Natural killer cell (primary cell): ENCODE measurements around the gene DISP2. TPM values are rescaled to one million over a fixed set of nuclear protein-coding genes. Genes with fewer than 3 reads are reported as not detected.

ENCODE experiments used
- ATAC-seq, 3 donors: fragments of 150-1000 bp in 2 of 3; fragments of 200-7000 bp in 1 of 3; cut with Tn5 transposase; 1 replicate in 1 of 3; 2 replicates in 2 of 3; pipeline ENCODE4 v1.10.0; 2021; ENCODE audit warnings: mild to moderate bottlenecking in 2 of 3, moderate library complexity in 2 of 3
- DNase-seq, 2 donors: peaks; one replicate each; pipeline versions ENCODE4 v3.0.0 to v3.0.0-alpha.2; 2013 to 2021; ENCODE audit warnings: mixed read lengths in 1 of 2
- H3K27ac ChIP-seq: one replicate; pipeline ENCODE4 v1.5.1; 2013; ENCODE audit warnings: mild to moderate bottlenecking, low read length
- H3K27me3 ChIP-seq: one replicate; pipeline ENCODE4 v1.6.1; 2013; ENCODE audit warnings: low read length; ENCODE audit not compliant: control insufficient read depth, insufficient read depth
- H3K36me3 ChIP-seq: one replicate; pipeline ENCODE4 v1.6.1; 2013; ENCODE audit warnings: low read length; ENCODE audit not compliant: control insufficient read depth, insufficient read depth
- H3K4me1 ChIP-seq: one replicate; pipeline ENCODE4 v1.6.1; 2013; ENCODE audit warnings: low read length; ENCODE audit not compliant: control insufficient read depth, insufficient read depth
- H3K4me3 ChIP-seq: one replicate; pipeline ENCODE4 v1.5.1; 2013; ENCODE audit warnings: low read length
- H3K9me3 ChIP-seq: one replicate; pipeline ENCODE4 v1.6.1; 2013; ENCODE audit warnings: low read length; ENCODE audit not compliant: control insufficient read depth, insufficient read depth
- H3K27ac Mint-ChIP-seq, 2 donors: one replicate each; pipeline ENCODE4 v1.8.0; 2022; ENCODE audit warnings: mild to moderate bottlenecking in 2 of 2, mixed read lengths in 2 of 2, moderate library complexity in 1 of 2
- H3K27me3 Mint-ChIP-seq, 2 donors: one replicate each; pipeline ENCODE4 v1.8.0; 2022; ENCODE audit warnings: low read depth in 2 of 2, mixed read lengths in 2 of 2
- H3K36me3 Mint-ChIP-seq: one replicate; pipeline ENCODE4 v1.8.0; 2022; ENCODE audit warnings: mixed read lengths
- H3K4me1 Mint-ChIP-seq, 2 donors: one replicate each; pipeline ENCODE4 v1.8.0; 2022; ENCODE audit warnings: mixed read lengths in 2 of 2
- H3K4me3 Mint-ChIP-seq: one replicate; pipeline ENCODE4 v1.8.0; 2022; ENCODE audit warnings: mild to moderate bottlenecking, moderate library complexity, mixed read lengths
- H3K9me3 Mint-ChIP-seq, 2 donors: one replicate each; pipeline ENCODE4 v1.8.0; 2022; ENCODE audit warnings: mixed read lengths in 2 of 2
- WGBS: methylation state at CpG from one replicate; pipeline ENCODE4 v1.1.7; 2013; ENCODE audit warnings: missing lambda C conversion rate; ENCODE audit not compliant: insufficient coverage; 5-methylcytosine and 5-hydroxymethylcytosine counted together
- intact Hi-C: fragments of 100-400 bp; cut with micrococcal nuclease; formaldehyde crosslinking; loops from one replicate; pipeline ENCODE4 v1.14.2; 2022
- total RNA-seq, 4 donors: library from RNA; stranded (reverse); fragments of 120-200 nt in 1 of 4; gene quantifications; one replicate each; pipeline versions ENCODE4 v1.2.3 to v1.2.4, GENCODE V29; 2013 to 2022
- TF ChIP-seq, protein P1 (sequence below): fragments of 200-600 bp; IDR thresholded peaks from one replicate; pipeline ENCODE4 v1.8.0; 2022; ENCODE audit warnings: antibody characterized with exemption

Gene DISP2
- total RNA-seq, 3 donors from 2014 or later (not counting 1 experiment from before 2014, with no cell fraction given), result 0.20 to 1.0 (median 0.26) TPM

DNA sequence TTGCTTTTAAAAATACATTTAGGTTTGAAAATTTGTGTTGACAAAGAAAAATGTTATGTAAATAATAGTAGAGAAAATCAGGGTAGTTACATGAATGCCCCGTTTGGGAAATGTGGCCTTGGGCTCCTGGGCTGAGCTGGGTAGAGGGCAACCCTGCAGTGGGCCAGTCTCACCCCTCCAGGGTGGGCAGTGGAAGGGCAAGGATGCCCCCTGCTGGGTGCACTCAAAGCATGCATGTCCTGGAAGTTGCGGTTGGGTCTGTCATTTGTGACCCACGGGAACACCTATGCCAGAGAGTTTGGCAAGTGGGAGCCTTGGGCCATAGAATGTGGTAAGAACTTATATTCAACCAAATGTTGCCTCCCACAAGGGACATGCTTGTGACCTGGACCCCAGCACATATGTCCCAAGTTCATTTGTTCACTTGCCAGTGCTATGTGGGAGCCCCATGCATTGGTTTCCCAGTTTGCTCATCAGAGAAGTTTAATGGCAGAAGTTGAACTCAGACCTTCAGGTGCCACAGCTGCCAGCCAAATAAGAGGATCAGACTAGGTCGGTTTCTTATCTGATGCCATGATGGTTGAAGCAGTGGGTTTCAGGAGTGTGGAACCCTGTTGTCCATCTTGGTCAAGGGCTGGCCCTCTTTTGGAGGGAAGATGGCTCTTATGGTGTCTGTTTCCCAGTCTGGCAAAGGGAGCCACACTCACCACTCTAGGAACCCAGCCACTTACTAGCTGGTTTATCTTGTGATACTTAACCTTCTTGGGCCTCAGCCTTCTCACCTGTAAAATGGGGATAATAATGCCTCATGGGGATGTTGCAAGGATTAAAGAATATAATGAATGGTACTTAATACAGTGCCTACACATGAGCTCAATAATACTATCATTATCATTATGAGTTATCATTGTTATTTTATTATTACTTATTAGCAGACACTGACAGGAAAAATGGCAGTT, 47.7 kb upstream of the DISP2 start:
- Histone ChIP-seq H3K9me3 (no peaks in the 10 kb centered on the region), H3K36me3 (no peaks in the 10 kb centered on the region), H3K4me1 (peaks cover 69% of the 10 kb centered on the region), H3K4me3 (no peak overlapping the region), H3K27me3 (no peaks in the 10 kb centered on the region), H3K27ac (no peak overlapping the region)
- WGBS, result 22% methylated on average over 4 of the region's 4 CpGs
- H3K4me3 Mint-ChIP-seq, result peak overlapping the region; percentile 95
- peaks cover 59 to 75% of the 10 kb centered on the region in 2 donors for H3K4me1 Mint-ChIP-seq
- DNase-seq (peak; percentile 36 to 76), ATAC-seq (no peak)
- peak overlapping the region; percentile 84 to 92 for H3K27ac Mint-ChIP-seq
- no peaks in the 10 kb centered on the region for H3K27me3 Mint-ChIP-seq
- no peaks in the 10 kb centered on the region for H3K36me3 Mint-ChIP-seq
- intact Hi-C loops, result loop anchor here (1.0 kb wide), 1 partner anchor 31 kb away; no protein-coding TSS in a partner anchor
- H3K9me3 Mint-ChIP-seq, result no peaks in the 10 kb centered on the region
- TF ChIP-seq, protein P1, sequence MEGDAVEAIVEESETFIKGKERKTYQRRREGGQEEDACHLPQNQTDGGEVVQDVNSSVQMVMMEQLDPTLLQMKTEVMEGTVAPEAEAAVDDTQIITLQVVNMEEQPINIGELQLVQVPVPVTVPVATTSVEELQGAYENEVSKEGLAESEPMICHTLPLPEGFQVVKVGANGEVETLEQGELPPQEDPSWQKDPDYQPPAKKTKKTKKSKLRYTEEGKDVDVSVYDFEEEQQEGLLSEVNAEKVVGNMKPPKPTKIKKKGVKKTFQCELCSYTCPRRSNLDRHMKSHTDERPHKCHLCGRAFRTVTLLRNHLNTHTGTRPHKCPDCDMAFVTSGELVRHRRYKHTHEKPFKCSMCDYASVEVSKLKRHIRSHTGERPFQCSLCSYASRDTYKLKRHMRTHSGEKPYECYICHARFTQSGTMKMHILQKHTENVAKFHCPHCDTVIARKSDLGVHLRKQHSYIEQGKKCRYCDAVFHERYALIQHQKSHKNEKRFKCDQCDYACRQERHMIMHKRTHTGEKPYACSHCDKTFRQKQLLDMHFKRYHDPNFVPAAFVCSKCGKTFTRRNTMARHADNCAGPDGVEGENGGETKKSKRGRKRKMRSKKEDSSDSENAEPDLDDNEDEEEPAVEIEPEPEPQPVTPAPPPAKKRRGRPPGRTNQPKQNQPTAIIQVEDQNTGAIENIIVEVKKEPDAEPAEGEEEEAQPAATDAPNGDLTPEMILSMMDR, result peak; percentile 61

DNA sequence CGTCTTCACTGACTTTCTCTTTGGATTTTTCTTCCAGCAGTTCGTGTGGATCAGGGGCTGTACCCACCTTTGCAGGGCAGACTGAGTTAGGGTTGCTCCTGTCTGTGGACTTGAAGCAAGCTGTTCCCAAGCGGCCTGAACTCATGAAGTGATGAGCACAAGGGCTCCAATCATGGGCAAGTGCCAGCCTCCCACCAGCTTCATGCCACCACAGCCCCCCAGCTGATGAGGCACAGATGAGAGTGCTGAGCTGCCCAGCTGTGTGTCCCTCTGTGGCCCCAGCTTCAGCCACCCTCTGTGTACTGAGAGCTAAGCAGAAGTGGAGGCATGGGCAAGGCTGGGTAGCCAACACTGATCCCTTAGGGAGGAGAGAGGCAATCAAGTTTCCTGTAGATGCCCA, 47.0 kb upstream of the DISP2 start:
- Mint-ChIP-seq H3K4me3 (no peak overlapping the region), H3K36me3 (no peaks in the 10 kb centered on the region), H3K27me3 (no peaks in the 10 kb centered on the region), H3K9me3 (no peaks in the 10 kb centered on the region), H3K4me1 (peaks cover 59 to 78% of the 10 kb centered on the region in 2 donors), H3K27ac (no peak overlapping the region)
- Histone ChIP-seq H3K27ac (no peak overlapping the region), H3K9me3 (no peaks in the 10 kb centered on the region), H3K4me1 (peaks cover 61% of the 10 kb centered on the region), H3K4me3 (no peak overlapping the region), H3K27me3 (no peaks in the 10 kb centered on the region), H3K36me3 (no peaks in the 10 kb centered on the region)
- ATAC-seq (no peak), DNase-seq (no peak)
- 86% methylated on average over 3 of the region's 3 CpGs for WGBS
- intact Hi-C loops, result loop anchor here (1.0 kb wide), 1 partner anchor 32 kb away; no protein-coding TSS in a partner anchor
- TF ChIP-seq, protein P1, result no peak

DNA sequence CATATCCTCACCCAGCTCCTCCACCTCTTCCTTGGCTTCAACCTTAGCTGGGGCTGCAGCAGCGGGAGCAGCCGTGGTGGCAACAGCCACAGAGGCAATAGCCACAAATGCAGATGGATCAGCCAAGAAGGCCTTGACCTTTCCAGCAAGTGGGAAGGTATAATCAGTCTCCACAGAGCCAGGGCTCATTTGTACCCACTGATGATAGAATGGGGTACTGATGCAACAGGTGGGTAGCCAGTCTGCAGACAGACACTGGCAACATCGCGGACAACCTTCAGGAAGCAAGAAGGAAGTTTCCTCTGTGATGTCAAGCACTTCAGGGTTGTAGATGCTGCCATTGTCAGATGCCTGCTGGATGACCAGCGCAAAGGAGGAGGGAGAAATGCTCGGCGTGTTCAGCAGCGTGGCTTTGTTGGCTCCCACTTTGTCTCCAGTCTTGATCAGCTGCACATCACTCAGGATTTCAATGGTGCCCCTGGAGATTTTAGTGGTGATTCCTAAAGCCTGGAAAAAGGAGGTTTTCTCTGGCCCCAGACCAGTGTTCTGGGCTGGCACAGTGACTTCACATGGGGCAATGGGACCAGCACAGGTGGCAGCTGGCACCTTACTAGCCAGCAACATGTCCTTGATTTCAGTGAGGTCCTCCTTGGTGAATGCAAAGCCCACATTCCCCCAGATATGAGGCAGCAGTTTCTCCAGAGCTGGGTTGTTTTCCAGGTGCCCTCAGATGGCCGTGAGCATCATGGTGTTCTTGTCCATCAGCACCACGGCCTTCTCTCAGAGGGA, 45.5 kb upstream of the DISP2 start:
- H3K36me3 ChIP-seq, result no peaks in the 10 kb centered on the region
- Mint-ChIP-seq H3K4me1 (peaks cover 51 to 65% of the 10 kb centered on the region in 2 donors), H3K27me3 (no peaks in the 10 kb centered on the region), H3K36me3 (no peaks in the 10 kb centered on the region), H3K4me3 (peak overlapping the region; percentile 31), H3K27ac (peak overlapping the region; percentile 92 to 94), H3K9me3 (no peaks in the 10 kb centered on the region)
- DNase-seq (no peak), ATAC-seq (no peak)
- peaks cover 46% of the 10 kb centered on the region for H3K4me1 ChIP-seq
- TF ChIP-seq, protein P1, result no peak
- no peaks in the 10 kb centered on the region for H3K9me3 ChIP-seq
- H3K27me3 ChIP-seq, result no peaks in the 10 kb centered on the region
- intact Hi-C loops, result no loop called here
- no peak overlapping the region for H3K4me3 ChIP-seq
- H3K27ac ChIP-seq, result no peak overlapping the region
- WGBS, result 94% methylated on average over 10 of the region's 10 CpGs
